H9 (cell line): Measurements from ENCODE around the gene SERPINC1. TPM values are rescaled to one million over a fixed set of nuclear protein-coding genes. Genes with fewer than 3 reads are reported as not detected.

ENCODE experiments used
- DNase-seq: peaks from one replicate; pipeline ENCODE4 v3.0.0-alpha.2; 2017
- H2AFZ ChIP-seq: one replicate; pipeline ENCODE4 v1.6.1; 2013; ENCODE audit warnings: mild to moderate bottlenecking, low read length, control low read depth, moderate library complexity
- H2AK5ac ChIP-seq: 2 replicates; pipeline ENCODE4 v1.6.1; 2013; ENCODE audit warnings: low read length, control low read depth, mixed read lengths; ENCODE audit not compliant: insufficient read length
- H2BK120ac ChIP-seq: one replicate; pipeline ENCODE4 v1.6.1; 2013; ENCODE audit warnings: low read depth, mild to moderate bottlenecking, low read length, control low read depth, inconsistent platforms; ENCODE audit not compliant: poor library complexity, severe bottlenecking
- H2BK12ac ChIP-seq: 2 replicates; pipeline ENCODE4 v1.6.1; 2013; ENCODE audit warnings: low read length, control low read depth, mixed read lengths, low read depth; ENCODE audit not compliant: insufficient read length
- H2BK15ac ChIP-seq: 2 replicates; pipeline ENCODE4 v1.6.1; 2013; ENCODE audit warnings: low read depth, low read length, control low read depth
- H2BK20ac ChIP-seq: one replicate; pipeline ENCODE4 v1.6.1; 2013; ENCODE audit warnings: low read depth, mild to moderate bottlenecking, low read length, control low read depth, inconsistent platforms; ENCODE audit not compliant: poor library complexity, severe bottlenecking
- H2BK5ac ChIP-seq: 2 replicates; pipeline ENCODE4 v1.6.1; 2013; ENCODE audit warnings: low read length, control low read depth, mixed read lengths; ENCODE audit not compliant: insufficient read length
- H3K14ac ChIP-seq: 2 replicates; pipeline ENCODE4 v1.6.1; 2013; ENCODE audit warnings: low read length, control low read depth; ENCODE audit not compliant: insufficient read depth
- H3K18ac ChIP-seq: 2 replicates; pipeline ENCODE4 v1.6.1; 2013; ENCODE audit warnings: low read depth, mild to moderate bottlenecking, mixed read lengths, low read length, control low read depth; ENCODE audit not compliant: insufficient read length
- H3K23ac ChIP-seq: 2 replicates; pipeline ENCODE4 v1.6.1; 2013; ENCODE audit warnings: low read length, control low read depth, mixed read lengths, low read depth; ENCODE audit not compliant: insufficient read length
- H3K23me2 ChIP-seq: 2 replicates; pipeline ENCODE4 v1.6.1; 2013; ENCODE audit warnings: low read depth, mild to moderate bottlenecking, mixed read lengths, low read length, control low read depth; ENCODE audit not compliant: insufficient read length, poor library complexity, severe bottlenecking
- H3K27ac ChIP-seq: 2 replicates; pipeline ENCODE4 v1.5.1; 2013; ENCODE audit warnings: low read length, control low read depth, mixed read lengths, low read depth; ENCODE audit not compliant: insufficient read length
- H3K27me3 ChIP-seq: 2 replicates; pipeline ENCODE4 v1.6.1; 2013; ENCODE audit warnings: low read length, control low read depth, inconsistent platforms; ENCODE audit not compliant: insufficient read depth
- H3K4ac ChIP-seq: 2 replicates; pipeline ENCODE4 v1.6.1; 2013; ENCODE audit warnings: low read depth, mild to moderate bottlenecking, control low read depth, inconsistent platforms, low read length, moderate library complexity
- H3K4me1 ChIP-seq: 2 replicates; pipeline ENCODE4 v1.6.1; 2013; ENCODE audit warnings: low read length, control low read depth, inconsistent platforms; ENCODE audit not compliant: insufficient read depth
- H3K4me2 ChIP-seq: 2 replicates; pipeline ENCODE4 v1.6.1; 2013; ENCODE audit warnings: low read length, control low read depth, mixed read lengths; ENCODE audit not compliant: insufficient read length, insufficient read depth
- H3K56ac ChIP-seq: 2 replicates; pipeline ENCODE4 v1.6.1; 2013; ENCODE audit warnings: low read depth, mild to moderate bottlenecking, mixed read lengths, low read length, control low read depth; ENCODE audit not compliant: insufficient read length
- H3K79me1 ChIP-seq: 2 replicates; pipeline ENCODE4 v1.6.1; 2013; ENCODE audit warnings: low read depth, mild to moderate bottlenecking, moderate library complexity, low read length, control low read depth, inconsistent platforms; ENCODE audit not compliant: insufficient read depth, poor library complexity, severe bottlenecking
- H3K79me2 ChIP-seq: 2 replicates; pipeline ENCODE4 v1.6.1; 2013; ENCODE audit warnings: low read length, control low read depth, inconsistent platforms; ENCODE audit not compliant: insufficient read depth
- H3K9ac ChIP-seq: 2 replicates; pipeline ENCODE4 v1.6.1; 2013; ENCODE audit warnings: low read length, control low read depth, mixed read lengths; ENCODE audit not compliant: insufficient read length; ENCODE audit errors: extremely low read depth
- H3K9me3 ChIP-seq: one replicate; pipeline ENCODE4 v1.6.1; 2013; ENCODE audit warnings: low read depth, low read length, inconsistent platforms; ENCODE audit not compliant: control insufficient read depth
- H3T11ph ChIP-seq: one replicate; pipeline ENCODE4 v1.6.1; 2013; ENCODE audit warnings: mild to moderate bottlenecking, low read length, control low read depth, inconsistent platforms
- H4K20me1 ChIP-seq: one replicate; pipeline ENCODE4 v1.6.1; 2013; ENCODE audit not compliant: control insufficient read depth, insufficient read length, insufficient read depth
- H4K5ac ChIP-seq: 2 replicates; pipeline ENCODE4 v1.6.1; 2013; ENCODE audit warnings: low read depth, mild to moderate bottlenecking, mixed read lengths, low read length, control low read depth; ENCODE audit not compliant: insufficient read length
- H4K8ac ChIP-seq: replicated peaks from 2 replicates; pipeline ENCODE4 v1.6.1; 2013; ENCODE audit warnings: low read length, control low read depth, mixed read lengths, low read depth; ENCODE audit not compliant: insufficient read length
- H4K91ac ChIP-seq: 2 replicates; pipeline ENCODE4 v1.6.1; 2013; ENCODE audit warnings: low read depth, mild to moderate bottlenecking, moderate library complexity, mixed read lengths, low read length, control low read depth; ENCODE audit not compliant: insufficient read length
- H3K27ac Mint-ChIP-seq, 3 experiments: 2 replicates in 2 of 3; 3 replicates in 1 of 3; pipeline ENCODE4 v1.8.0; 2020 to 2021; ENCODE audit warnings: mixed read lengths in 3 of 3, mild to moderate bottlenecking in 1 of 3, moderate library complexity in 1 of 3
- H3K27me3 Mint-ChIP-seq: 2 replicates; pipeline ENCODE4 v1.8.0; 2021; ENCODE audit warnings: low read depth, mild to moderate bottlenecking, moderate library complexity, mixed read lengths
- H3K36me3 Mint-ChIP-seq, 3 experiments: 2 replicates in 2 of 3; 3 replicates in 1 of 3; pipeline ENCODE4 v1.8.0; 2020 to 2021; ENCODE audit warnings: low read depth in 3 of 3, mixed read lengths in 3 of 3; ENCODE audit not compliant: insufficient read depth in 1 of 3
- H3K4me1 Mint-ChIP-seq, 2 experiments: 2 replicates each; pipeline ENCODE4 v1.8.0; 2020; ENCODE audit warnings: mixed read lengths in 2 of 2
- H3K4me3 Mint-ChIP-seq, 2 experiments: 2 replicates in 1 of 2; 3 replicates in 1 of 2; pipeline ENCODE4 v1.8.0; 2020 to 2021; ENCODE audit warnings: mild to moderate bottlenecking in 2 of 2, mixed read lengths in 2 of 2, moderate library complexity in 1 of 2
- H3K9me3 Mint-ChIP-seq, 2 experiments: 2 replicates in 1 of 2; 3 replicates in 1 of 2; pipeline ENCODE4 v1.8.0; 2020; ENCODE audit warnings: mild to moderate bottlenecking in 2 of 2, mixed read lengths in 2 of 2, moderate library complexity in 1 of 2
- CTCF ChIP-seq: fragments of 200-600 bp; sonication (generic); conservative IDR thresholded peaks from 3 replicates; pipeline ENCODE4 v1.8.0; 2021; ENCODE audit warnings: antibody characterized with exemption, mild to moderate bottlenecking
- WGBS: extraction: QIAGEN DNeasy Blood & Tissue Kit; methylation state at CpG from one replicate; pipeline ENCODE4 v1.1.7; 2013; ENCODE audit warnings: missing lambda C conversion rate, low lambda C conversion rate, mixed read lengths; ENCODE audit not compliant: insufficient read length; ENCODE audit errors: extremely low coverage; 5-methylcytosine and 5-hydroxymethylcytosine counted together
- total RNA-seq: library from RNA; stranded (reverse); gene quantifications from 2 replicates; pipeline ENCODE4 v1.2.1, GENCODE V29; 2021

SERPINC1 gene
- total RNA-seq, 1 experiment from 2014 or later: not detected

GRCh38 chr1:173937062-173937461 lies 19.9 kb upstream of the SERPINC1 start:
- no CpG with 5 or more reads among the region's 2 CpGs for WGBS
- Mint-ChIP-seq H3K4me1 (peaks cover 6 to 8% of the 10 kb centered on the region in 2 experiments), H3K4me3 (no peak overlapping the region)

More at GRCh38 chr1:173937062-173937461, 19.9 kb upstream of the SERPINC1 start:
- no peaks in the 10 kb centered on the region for H3K9me3 ChIP-seq
- no peak overlapping the region for H3K9ac ChIP-seq
- H4K91ac ChIP-seq: no peak overlapping the region
- H3K23me2 ChIP-seq: no peaks in the 10 kb centered on the region
- H3K4me2 ChIP-seq: no peak overlapping the region
- H2BK120ac ChIP-seq: no peak overlapping the region
- no peak overlapping the region for H4K5ac ChIP-seq
- no peak for TF ChIP-seq CTCF
- H4K8ac ChIP-seq: no peak overlapping the region
- no peak overlapping the region for H3K23ac ChIP-seq
- H3K18ac ChIP-seq: no peak overlapping the region
- H2BK12ac ChIP-seq: no peak overlapping the region
- H3K14ac ChIP-seq: no peak overlapping the region
- DNase-seq: no peak
- no peak overlapping the region for H3T11ph ChIP-seq
- no peak overlapping the region for H3K27ac ChIP-seq
- H2AFZ ChIP-seq: no peak overlapping the region
- H3K4ac ChIP-seq: no peak overlapping the region
- H2BK5ac ChIP-seq: no peak overlapping the region
- no peaks in the 10 kb centered on the region for H4K20me1 ChIP-seq
- no peak overlapping the region for H2AK5ac ChIP-seq
- no peak overlapping the region for H2BK20ac ChIP-seq
- H3K79me1 ChIP-seq: no peaks in the 10 kb centered on the region
- H3K9me3 Mint-ChIP-seq: no peaks in the 10 kb centered on the region
- no peak overlapping the region for H3K27ac Mint-ChIP-seq
- no peaks in the 10 kb centered on the region for H3K4me1 ChIP-seq
- H3K27me3 Mint-ChIP-seq: no peaks in the 10 kb centered on the region
- H3K79me2 ChIP-seq: no peaks in the 10 kb centered on the region
- peaks cover 10 to 54% (median 39%) of the 10 kb centered on the region in 3 experiments; a peak in 6 of 7 replicates for H3K36me3 Mint-ChIP-seq
- no peak overlapping the region for H3K56ac ChIP-seq
- H2BK15ac ChIP-seq: no peak overlapping the region
- H3K27me3 ChIP-seq: no peaks in the 10 kb centered on the region
